Mesendoderm (in vitro differentiated cells): ENCODE measurements around the gene TMEM179.

Experiments used
- DNase-seq: peaks from one replicate; pipeline ENCODE4 v3.0.0; 2013
- H2AK5ac ChIP-seq: 2 replicates; pipeline ENCODE4 v1.6.1; 2013; ENCODE audit warnings: low read length, inconsistent platforms
- H2BK120ac ChIP-seq: 2 replicates; pipeline ENCODE4 v1.6.1; 2013; ENCODE audit warnings: low read depth, mild to moderate bottlenecking, low read length, moderate library complexity, mixed read lengths
- H2BK15ac ChIP-seq: replicated peaks from 2 replicates; pipeline ENCODE4 v1.6.1; 2013; ENCODE audit warnings: low read depth, mild to moderate bottlenecking, moderate library complexity
- H2BK5ac ChIP-seq: 2 replicates; pipeline ENCODE4 v1.6.1; 2013; ENCODE audit warnings: low read length, inconsistent platforms
- H3K18ac ChIP-seq: 2 replicates; pipeline ENCODE4 v1.6.1; 2013; ENCODE audit warnings: mild to moderate bottlenecking, low read length, mixed read lengths
- H3K23ac ChIP-seq: one replicate; pipeline ENCODE4 v1.6.1; 2013; ENCODE audit warnings: low read length
- H3K27ac ChIP-seq: 2 replicates; pipeline ENCODE4 v1.5.1; 2013; ENCODE audit warnings: low read depth, mild to moderate bottlenecking, inconsistent platforms, low read length, moderate library complexity
- H3K27me3 ChIP-seq: 2 replicates; pipeline ENCODE4 v1.6.1; 2013; ENCODE audit warnings: low read length, control low read depth, mild to moderate bottlenecking, inconsistent platforms; ENCODE audit not compliant: insufficient read depth, poor library complexity
- H3K36me3 ChIP-seq: 2 replicates; pipeline ENCODE4 v1.6.1; 2013; ENCODE audit warnings: low read length, inconsistent platforms; ENCODE audit not compliant: control insufficient read depth, insufficient read depth
- H3K4ac ChIP-seq: one replicate; pipeline ENCODE4 v1.6.1; 2013; ENCODE audit warnings: low read depth, mild to moderate bottlenecking, low read length, moderate library complexity
- H3K4me1 ChIP-seq: 2 replicates; pipeline ENCODE4 v1.6.1; 2013; ENCODE audit warnings: low read depth, low read length, inconsistent platforms; ENCODE audit not compliant: control insufficient read depth
- H3K4me2 ChIP-seq: 2 replicates; pipeline ENCODE4 v1.6.1; 2013; ENCODE audit warnings: low read length
- H3K4me3 ChIP-seq: 2 replicates; pipeline ENCODE4 v1.5.1; 2013; ENCODE audit warnings: mild to moderate bottlenecking, low read length
- H3K56ac ChIP-seq: one replicate; pipeline ENCODE4 v1.6.1; 2013; ENCODE audit warnings: low read length
- H3K79me1 ChIP-seq: 2 replicates; pipeline ENCODE4 v1.6.1; 2013; ENCODE audit warnings: low read length, inconsistent platforms
- H3K79me2 ChIP-seq: 2 replicates; pipeline ENCODE4 v1.6.1; 2013; ENCODE audit warnings: mild to moderate bottlenecking, low read length; ENCODE audit not compliant: control insufficient read depth, insufficient read depth
- H3K9ac ChIP-seq: 2 replicates; pipeline ENCODE4 v1.6.1; 2013; ENCODE audit warnings: low read length, inconsistent platforms
- H4K5ac ChIP-seq: one replicate; pipeline ENCODE4 v1.6.1; 2013; ENCODE audit warnings: low read length
- H4K8ac ChIP-seq: one replicate; pipeline ENCODE4 v1.6.1; 2013; ENCODE audit warnings: low read depth, mild to moderate bottlenecking, control low read depth, low read length, moderate library complexity
- WGBS: extraction: QIAGEN DNeasy Blood & Tissue Kit; methylation state at CpG from one replicate; pipeline ENCODE4 v1.1.7; 2013; ENCODE audit warnings: low lambda C conversion rate, missing lambda C conversion rate; ENCODE audit not compliant: insufficient coverage; ENCODE audit errors: extremely low coverage; 5-methylcytosine and 5-hydroxymethylcytosine counted together

TMEM179 gene

DNA sequence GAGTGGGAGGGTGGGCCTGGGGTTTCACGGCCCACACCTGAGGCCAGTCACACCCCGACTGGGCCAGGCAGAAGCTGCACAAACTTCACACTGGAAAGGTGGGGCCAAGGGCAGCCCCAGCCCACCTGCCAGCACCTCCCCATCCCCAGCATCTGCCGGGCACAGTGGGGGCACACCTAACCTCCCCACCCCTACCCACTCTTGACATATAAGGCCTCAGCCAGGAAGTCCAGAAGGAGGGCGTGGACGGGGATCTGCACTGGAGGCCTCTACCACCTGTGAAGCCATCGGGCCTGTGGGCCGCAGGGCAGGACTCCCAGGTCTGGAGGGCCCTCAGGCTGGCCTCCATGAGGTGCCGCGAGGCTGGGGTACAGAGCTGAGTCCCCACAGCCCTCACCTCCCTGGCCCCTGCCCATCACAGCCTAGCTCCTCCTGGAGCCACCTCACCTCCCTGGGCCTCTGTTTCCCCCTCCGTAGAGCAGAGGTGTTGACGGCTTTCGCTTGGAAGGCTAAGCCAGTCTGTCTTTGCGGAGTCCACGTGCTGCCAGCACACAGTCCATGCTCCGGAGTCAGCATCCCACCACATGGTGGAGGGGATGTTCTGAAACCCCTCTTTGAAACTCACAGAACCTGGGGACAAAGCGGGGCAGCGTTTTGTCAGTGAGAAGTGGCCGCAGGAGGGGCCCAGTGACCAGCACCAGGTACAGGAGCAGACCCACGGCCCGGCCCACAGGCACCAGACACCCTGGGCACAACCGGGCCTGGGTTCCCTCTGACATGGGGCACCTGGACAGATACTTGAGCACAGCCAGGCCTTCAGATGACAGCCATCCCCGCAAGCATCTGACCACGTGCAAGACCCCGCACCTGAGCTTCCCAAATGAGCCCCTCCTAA lies 46.7 kb upstream of the TMEM179 start:
- Histone ChIP-seq H2BK120ac (no peak overlapping the region), H2BK5ac (no peak overlapping the region), H4K8ac (no peak overlapping the region), H3K4me1 (no peaks in the 10 kb centered on the region), H3K27ac (no peak overlapping the region), H4K5ac (no peak overlapping the region), H3K27me3 (no peaks in the 10 kb centered on the region), H3K9ac (no peak overlapping the region), H3K23ac (no peak overlapping the region), H3K79me2 (no peaks in the 10 kb centered on the region), H3K36me3 (no peaks in the 10 kb centered on the region), H2BK15ac (no peak overlapping the region), H3K79me1 (no peaks in the 10 kb centered on the region), H2AK5ac (peak overlapping the region; percentile 64), H3K4me3 (no peak overlapping the region), H3K4ac (no peak overlapping the region), H3K4me2 (no peak overlapping the region), H3K56ac (no peak overlapping the region), H3K18ac (no peak overlapping the region)
- no peak for DNase-seq
- WGBS = no CpG with 5 or more reads among the region's 24 CpGs

- no peak overlapping the region for H3K27ac ChIP-seq
- H3K79me1 ChIP-seq = no peaks in the 10 kb centered on the region
- H3K9ac ChIP-seq = peak overlapping the region; percentile 80
- H3K27me3 ChIP-seq = no peaks in the 10 kb centered on the region
- H3K79me2 ChIP-seq = no peaks in the 10 kb centered on the region
- H2BK5ac ChIP-seq = peak overlapping the region; percentile 46
- peak overlapping the region; percentile 55 for H3K4me3 ChIP-seq
- H4K5ac ChIP-seq = no peak overlapping the region
- H3K4me2 ChIP-seq = peak overlapping the region; percentile 96
- WGBS = no CpG with 5 or more reads among the region's 56 CpGs
- no peaks in the 10 kb centered on the region for H3K36me3 ChIP-seq
- H2AK5ac ChIP-seq = no peak overlapping the region
- H3K56ac ChIP-seq = peak overlapping the region; percentile 94
- peak; percentile 84 for DNase-seq
- H3K23ac ChIP-seq = peak overlapping the region; percentile 48
- peak overlapping the region; percentile 43 for H4K8ac ChIP-seq
- H3K18ac ChIP-seq = peak overlapping the region; percentile 28
- H2BK15ac ChIP-seq = no peak overlapping the region
- peak overlapping the region; percentile 63 for H2BK120ac ChIP-seq
- H3K4me1 ChIP-seq = no peaks in the 10 kb centered on the region
- H3K4ac ChIP-seq = peak overlapping the region; percentile 29
Measured at GRCh38 chr14:104650057-104650980, 45.7 kb upstream of the TMEM179 start.

DNA sequence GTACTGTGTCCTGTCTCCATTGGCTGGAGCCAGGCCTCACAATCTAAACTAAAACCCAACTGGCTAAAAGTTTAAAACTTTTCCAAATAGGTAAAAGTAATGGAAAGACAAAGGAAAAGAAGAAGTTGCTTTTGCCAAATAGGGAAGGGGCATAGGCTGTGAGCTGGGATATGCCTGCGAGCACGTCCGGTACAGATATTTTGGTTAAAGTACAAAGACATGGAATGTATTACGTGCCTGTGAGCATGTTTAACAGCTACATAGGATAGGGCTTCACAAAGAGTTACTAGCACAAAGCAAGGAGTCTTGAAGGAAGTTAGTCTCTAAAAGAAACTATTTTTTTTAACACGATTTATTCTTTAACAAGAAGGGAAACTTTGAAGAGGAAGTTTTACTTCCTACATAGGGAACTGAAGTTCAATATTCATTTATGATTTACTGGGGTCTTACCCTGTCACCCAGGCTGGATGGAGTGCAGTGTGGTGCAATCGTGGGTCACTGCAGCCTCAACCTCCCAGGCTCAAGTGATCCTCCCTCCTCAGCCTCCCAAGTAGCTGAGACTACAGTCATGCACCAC lies 43.0 kb upstream of the TMEM179 start:
- Histone ChIP-seq H3K79me2 (no peaks in the 10 kb centered on the region), H2BK120ac (no peak overlapping the region), H3K27ac (no peak overlapping the region), H3K23ac (no peak overlapping the region), H4K8ac (no peak overlapping the region), H3K4me1 (peaks cover 9% of the 10 kb centered on the region), H3K4me3 (no peak overlapping the region), H2AK5ac (no peak overlapping the region), H2BK15ac (no peak overlapping the region), H4K5ac (no peak overlapping the region), H3K36me3 (no peaks in the 10 kb centered on the region), H3K9ac (no peak overlapping the region), H3K18ac (no peak overlapping the region), H3K4ac (no peak overlapping the region), H2BK5ac (no peak overlapping the region), H3K79me1 (no peaks in the 10 kb centered on the region), H3K27me3 (no peaks in the 10 kb centered on the region), H3K56ac (no peak overlapping the region), H3K4me2 (no peak overlapping the region)
- no peak for DNase-seq
- no CpG with 5 or more reads among the region's 6 CpGs for WGBS

- peak; percentile 90 for DNase-seq
- Histone ChIP-seq H4K8ac (no peak overlapping the region), H3K4me1 (peaks cover 9% of the 10 kb centered on the region), H2BK15ac (no peak overlapping the region), H2BK120ac (no peak overlapping the region), H3K27me3 (no peaks in the 10 kb centered on the region), H3K56ac (peak overlapping the region; percentile 66), H3K79me2 (no peaks in the 10 kb centered on the region), H3K9ac (no peak overlapping the region), H3K23ac (no peak overlapping the region), H2AK5ac (peak overlapping the region; percentile 57), H3K4ac (no peak overlapping the region), H3K4me2 (no peak overlapping the region), H3K18ac (peak overlapping the region; percentile 11), H3K79me1 (no peaks in the 10 kb centered on the region), H3K36me3 (no peaks in the 10 kb centered on the region), H2BK5ac (peak overlapping the region; percentile 98), H4K5ac (no peak overlapping the region), H3K27ac (peak overlapping the region; percentile 93), H3K4me3 (no peak overlapping the region)
- no CpG with 5 or more reads among the region's 11 CpGs for WGBS
Measured at GRCh38 chr14:104644656-104645378, 40.2 kb upstream of the TMEM179 start.

DNA sequence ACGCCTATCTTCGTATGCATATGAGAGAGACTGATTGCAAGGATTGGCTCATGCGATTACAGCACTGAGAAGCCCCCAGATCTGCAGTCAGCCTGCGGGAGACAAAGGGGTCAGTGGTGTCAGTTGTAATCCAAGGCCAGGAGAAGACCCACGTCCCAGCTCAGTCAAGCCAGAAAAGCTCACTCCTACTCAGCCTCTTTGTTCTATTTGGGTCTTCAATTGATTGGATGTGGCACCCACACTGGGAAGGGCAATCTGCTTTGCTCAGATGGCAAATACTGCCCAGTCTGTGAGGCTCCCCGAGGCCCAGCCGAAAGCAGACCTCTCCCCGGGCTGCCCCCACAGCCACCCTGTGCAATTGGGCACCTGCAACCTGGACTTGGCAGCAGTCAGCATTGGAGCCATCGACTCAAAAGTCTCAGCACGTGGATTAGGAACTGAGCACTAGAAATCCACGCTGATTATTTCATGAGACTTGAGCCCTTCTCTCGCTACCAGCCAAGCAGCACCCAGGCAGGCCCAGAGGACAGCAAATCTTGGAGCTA lies 39.6 kb upstream of the TMEM179 start:
- Histone ChIP-seq H2AK5ac (peak overlapping the region; percentile 54), H3K79me1 (no peaks in the 10 kb centered on the region), H2BK120ac (no peak overlapping the region), H3K4me2 (no peak overlapping the region), H3K56ac (peak overlapping the region; percentile 85), H2BK5ac (peak overlapping the region; percentile 87), H3K23ac (no peak overlapping the region), H2BK15ac (no peak overlapping the region), H3K27ac (peak overlapping the region; percentile 93), H4K8ac (no peak overlapping the region), H3K27me3 (no peaks in the 10 kb centered on the region), H3K4me1 (peaks cover 9% of the 10 kb centered on the region), H3K4me3 (no peak overlapping the region), H3K36me3 (no peaks in the 10 kb centered on the region), H3K4ac (no peak overlapping the region), H3K9ac (peak overlapping the region; percentile 50), H3K18ac (no peak overlapping the region), H4K5ac (peak overlapping the region; percentile 68), H3K79me2 (no peaks in the 10 kb centered on the region)
- WGBS = no CpG with 5 or more reads among the region's 12 CpGs
- peak; percentile 42 for DNase-seq
